Mesothelial cell of epicardium (in vitro differentiated cells): ENCODE measurements around the gene TMEM87A. TPM values are rescaled to one million over a fixed set of nuclear protein-coding genes. Genes with fewer than 3 reads are reported as not detected.

ENCODE experiments used
- DNase-seq, 2 experiments: peaks; one replicate each; pipeline ENCODE4 v3.0.0; 2021; ENCODE audit warnings: low spot score in 2 of 2; ENCODE audit not compliant: unreplicated experiment in 2 of 2
- H3K27ac Mint-ChIP-seq: 2 replicates; pipeline ENCODE4 v1.8.0; 2021; ENCODE audit warnings: mixed read lengths
- H3K27me3 Mint-ChIP-seq: 2 replicates; pipeline ENCODE4 v1.8.0; 2021; ENCODE audit warnings: low read depth, mixed read lengths
- H3K36me3 Mint-ChIP-seq: 2 replicates; pipeline ENCODE4 v1.8.0; 2021; ENCODE audit warnings: mixed read lengths
- H3K4me1 Mint-ChIP-seq: 2 replicates; pipeline ENCODE4 v1.8.0; 2021; ENCODE audit warnings: mixed read lengths
- H3K4me3 Mint-ChIP-seq: 2 replicates; pipeline ENCODE4 v1.8.0; 2021; ENCODE audit warnings: mild to moderate bottlenecking, moderate library complexity, mixed read lengths
- H3K9me3 Mint-ChIP-seq: 2 replicates; pipeline ENCODE4 v1.8.0; 2021; ENCODE audit warnings: mixed read lengths
- total RNA-seq: library from RNA; stranded (reverse); gene quantifications from 3 replicates; pipeline ENCODE4 v1.2.1, GENCODE V29; 2021
- TF ChIP-seq, protein P1 (sequence below): fragments of 200-600 bp; sonication (generic); IDR thresholded peaks from one replicate; pipeline ENCODE4 v1.5.0; 2021; ENCODE audit warnings: antibody characterized with exemption; ENCODE audit not compliant: unreplicated experiment

The TMEM87A gene
- total RNA-seq, 1 donor from 2014 or later: 56.1 TPM

DNA sequence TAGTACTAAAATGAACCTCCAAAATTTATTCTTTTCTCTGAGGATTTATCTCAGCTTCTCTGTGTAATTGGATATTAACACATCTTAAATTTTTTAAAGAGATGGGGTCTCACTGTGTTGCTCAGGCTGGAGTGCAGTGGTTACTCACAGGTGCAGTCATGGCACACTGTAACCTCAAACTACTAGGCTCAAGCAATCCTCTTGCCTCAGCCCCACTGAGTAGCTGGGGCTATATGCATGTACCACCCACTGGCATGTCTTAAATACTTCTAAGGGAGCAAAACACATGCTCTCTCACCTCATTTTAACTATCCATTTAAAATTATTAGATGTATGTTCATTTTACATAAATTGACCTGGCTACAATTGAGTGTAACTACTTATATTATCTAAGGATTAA lies 11.3 kb upstream of the TMEM87A start:
- TF ChIP-seq, protein P1, sequence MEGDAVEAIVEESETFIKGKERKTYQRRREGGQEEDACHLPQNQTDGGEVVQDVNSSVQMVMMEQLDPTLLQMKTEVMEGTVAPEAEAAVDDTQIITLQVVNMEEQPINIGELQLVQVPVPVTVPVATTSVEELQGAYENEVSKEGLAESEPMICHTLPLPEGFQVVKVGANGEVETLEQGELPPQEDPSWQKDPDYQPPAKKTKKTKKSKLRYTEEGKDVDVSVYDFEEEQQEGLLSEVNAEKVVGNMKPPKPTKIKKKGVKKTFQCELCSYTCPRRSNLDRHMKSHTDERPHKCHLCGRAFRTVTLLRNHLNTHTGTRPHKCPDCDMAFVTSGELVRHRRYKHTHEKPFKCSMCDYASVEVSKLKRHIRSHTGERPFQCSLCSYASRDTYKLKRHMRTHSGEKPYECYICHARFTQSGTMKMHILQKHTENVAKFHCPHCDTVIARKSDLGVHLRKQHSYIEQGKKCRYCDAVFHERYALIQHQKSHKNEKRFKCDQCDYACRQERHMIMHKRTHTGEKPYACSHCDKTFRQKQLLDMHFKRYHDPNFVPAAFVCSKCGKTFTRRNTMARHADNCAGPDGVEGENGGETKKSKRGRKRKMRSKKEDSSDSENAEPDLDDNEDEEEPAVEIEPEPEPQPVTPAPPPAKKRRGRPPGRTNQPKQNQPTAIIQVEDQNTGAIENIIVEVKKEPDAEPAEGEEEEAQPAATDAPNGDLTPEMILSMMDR: no peak
- no peaks in the 10 kb centered on the region for H3K27me3 Mint-ChIP-seq

DNA sequence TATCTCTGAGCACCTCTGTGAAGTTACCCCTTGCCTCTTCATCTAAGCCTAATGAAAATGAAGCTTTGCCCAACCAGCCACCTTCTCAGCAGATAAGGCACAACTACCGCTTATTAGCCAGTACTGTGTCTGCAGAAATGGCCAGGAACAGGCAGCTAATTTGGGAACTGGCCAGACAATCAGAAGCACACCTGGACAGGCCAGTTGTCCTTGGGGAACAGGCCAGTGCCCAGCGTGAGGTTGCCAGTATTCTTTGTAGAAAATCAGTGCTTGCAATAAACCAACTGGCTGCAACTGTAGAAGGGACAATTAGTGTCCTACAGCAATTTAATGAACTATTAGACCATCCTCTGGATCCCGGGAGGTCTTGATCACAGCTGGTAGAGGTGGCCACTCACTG lies 10.4 kb upstream of the TMEM87A start:
- Mint-ChIP-seq H3K4me3 (no peak overlapping the region), H3K4me1 (no peaks in the 10 kb centered on the region), H3K27me3 (no peaks in the 10 kb centered on the region), H3K9me3 (no peaks in the 10 kb centered on the region), H3K27ac (no peak overlapping the region), H3K36me3 (no peaks in the 10 kb centered on the region)
- DNase-seq: no peak
- TF ChIP-seq, protein P1: no peak

More for the DNA sequence above, 11.3 kb upstream of the TMEM87A start:
- Mint-ChIP-seq H3K4me3 (no peak overlapping the region), H3K27ac (no peak overlapping the region), H3K4me1 (no peaks in the 10 kb centered on the region), H3K9me3 (no peaks in the 10 kb centered on the region), H3K36me3 (no peaks in the 10 kb centered on the region)
- no peak for DNase-seq

DNA sequence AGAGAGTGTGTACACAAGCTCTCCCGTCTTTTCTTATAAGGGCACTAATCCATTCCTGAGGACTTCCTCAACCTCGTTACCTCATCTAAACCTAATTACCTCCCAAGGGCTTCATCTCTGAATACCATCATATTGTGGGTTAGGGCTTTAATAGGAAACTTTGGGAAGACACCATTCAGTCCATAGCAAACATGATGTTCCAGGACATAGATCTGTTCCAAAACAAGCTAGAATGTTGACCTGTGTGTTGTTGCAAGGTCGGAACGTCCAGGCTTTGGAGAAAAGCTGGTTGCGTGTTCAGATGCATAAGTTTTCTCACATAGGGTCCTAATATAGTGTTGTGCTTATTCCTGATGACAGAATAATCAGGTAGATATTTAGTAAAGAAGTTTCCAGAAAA lies 9.7 kb upstream of the TMEM87A start:
- Mint-ChIP-seq H3K4me1 (no peaks in the 10 kb centered on the region), H3K27ac (no peak overlapping the region), H3K36me3 (peaks cover 3% of the 10 kb centered on the region), H3K9me3 (no peaks in the 10 kb centered on the region), H3K27me3 (no peaks in the 10 kb centered on the region), H3K4me3 (no peak overlapping the region)
- no peak for DNase-seq
- TF ChIP-seq, protein P1: no peak

DNA sequence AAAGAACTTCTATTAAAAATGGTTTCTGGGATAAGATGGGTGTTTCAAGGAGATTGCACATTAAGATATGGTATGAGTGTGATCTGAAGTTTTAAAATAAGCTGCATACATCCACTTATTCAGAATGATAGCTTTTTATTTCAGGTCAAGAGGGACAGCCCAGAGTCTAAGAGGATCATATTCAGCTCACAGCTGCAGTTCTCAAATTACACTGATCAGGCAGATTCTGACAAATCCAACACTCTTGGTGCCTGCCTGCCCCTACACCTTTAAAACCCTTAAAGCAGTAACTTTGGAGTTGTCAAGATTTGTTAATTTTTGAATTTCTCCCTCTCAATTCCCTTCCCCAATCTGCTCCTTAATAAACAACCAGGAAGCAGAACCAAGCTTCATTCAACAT lies 9.1 kb upstream of the TMEM87A start:
- Mint-ChIP-seq H3K4me3 (no peak overlapping the region), H3K4me1 (no peaks in the 10 kb centered on the region), H3K9me3 (no peaks in the 10 kb centered on the region), H3K27me3 (no peaks in the 10 kb centered on the region), H3K36me3 (peaks cover 3% of the 10 kb centered on the region), H3K27ac (no peak overlapping the region)
- DNase-seq: no peak
- TF ChIP-seq, protein P1: no peak

DNA sequence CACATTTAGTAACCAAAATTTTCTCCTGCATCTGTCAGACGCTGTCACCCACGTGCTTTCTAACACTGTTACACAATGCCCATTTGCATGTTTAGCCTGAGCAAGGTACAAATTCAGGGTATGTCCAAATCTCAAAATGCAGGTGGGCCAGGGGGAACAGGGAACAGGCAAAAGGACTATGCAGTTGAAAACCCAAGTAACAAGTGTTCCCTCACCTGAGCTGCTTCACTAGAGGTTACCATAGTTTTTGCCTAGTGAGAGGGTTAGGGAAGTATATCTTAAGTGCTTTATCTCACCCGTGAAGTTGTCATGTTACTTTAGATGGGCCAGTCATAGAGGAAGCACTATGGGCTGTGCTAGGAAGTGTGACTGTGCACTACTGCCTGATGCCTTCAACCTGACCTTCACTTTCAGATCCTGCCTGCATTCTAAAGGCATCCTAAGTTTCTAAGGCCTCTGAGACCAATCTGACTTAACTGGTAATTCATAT lies 6.0 kb upstream of the TMEM87A start:
- no peaks in the 10 kb centered on the region for H3K27me3 Mint-ChIP-seq
- H3K9me3 Mint-ChIP-seq: no peaks in the 10 kb centered on the region
- H3K27ac Mint-ChIP-seq: no peak overlapping the region
- peaks cover 18% of the 10 kb centered on the region for H3K4me1 Mint-ChIP-seq
- H3K36me3 Mint-ChIP-seq: peaks cover 3% of the 10 kb centered on the region
- H3K4me3 Mint-ChIP-seq: no peak overlapping the region
- DNase-seq: no peak
- TF ChIP-seq, protein P1: no peak

DNA sequence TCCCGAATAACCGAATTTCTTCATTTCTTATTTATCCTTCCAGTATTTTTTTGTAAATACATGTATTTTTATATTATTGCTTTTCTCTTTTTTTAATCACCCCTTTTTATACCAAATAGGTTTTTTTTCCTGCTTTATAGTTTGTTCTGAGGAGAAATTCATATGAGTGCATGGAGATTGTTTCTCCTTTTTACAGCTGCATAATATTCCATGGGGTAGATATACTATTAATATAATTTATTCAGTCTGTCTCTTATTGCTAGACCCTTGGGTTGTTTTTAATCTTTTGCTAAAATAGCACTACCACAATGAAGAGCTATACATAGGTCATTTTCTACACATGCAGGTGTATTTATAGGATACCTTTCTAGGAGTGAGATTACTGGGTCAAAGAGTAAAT lies 3.5 kb upstream of the TMEM87A start:
- no peak for DNase-seq
- Mint-ChIP-seq H3K27me3 (no peaks in the 10 kb centered on the region), H3K27ac (no peak overlapping the region), H3K36me3 (peaks cover 3% of the 10 kb centered on the region), H3K9me3 (no peaks in the 10 kb centered on the region), H3K4me1 (peaks cover 29% of the 10 kb centered on the region), H3K4me3 (no peak overlapping the region)
- TF ChIP-seq, protein P1: no peak
